Uterus (tissue), 2 donors: ENCODE data around the gene ASAP3.

ENCODE experiments used
- CTCF ChIP-seq, 4 experiments: fragments of 200-600 bp in 2 of 4; fragments of 450-650 bp in 2 of 4; sonication (generic) in 2 of 4; IDR thresholded peaks; one replicate each; pipeline ENCODE4 v1.5.1; 2016 to 2019; ENCODE audit warnings: antibody characterized with exemption in 4 of 4, mild to moderate bottlenecking in 2 of 4, moderate library complexity in 1 of 4
- POLR2A ChIP-seq, 2 donors: fragments of 450-650 bp; IDR thresholded peaks; one replicate each; pipeline ENCODE4 v1.6.1; 2016; ENCODE audit warnings: antibody characterized with exemption in 2 of 2, mild to moderate bottlenecking in 1 of 2, moderate library complexity in 1 of 2

GRCh38 chr1:23524163-23524562 is 40.2 kb upstream of the ASAP3 start:
- TF ChIP-seq CTCF (IDR thresholded peaks at IDR 0.05) (no peak), POLR2A (IDR thresholded peaks at IDR 0.05) (no peak)
